Activated CD4-positive, alpha-beta T cell treated with anti-CD3 and anti-CD28 coated beads, Interleukin-2, amount 10 ng/mL, durations not matched to agents 24 days and 14 days (primary cell): ENCODE data around the gene ATP1A4. TPM values are rescaled to one million over a fixed set of nuclear protein-coding genes. Genes with fewer than 3 reads are reported as not detected.
"Not testable (repeated sequence)": the region's sequence is repeated elsewhere in the genome, so short reads cannot be mapped to it uniquely, and the experiment has no call there.

Experiments
- DNase-seq: peaks from one replicate; pipeline ENCODE4 v3.0.0; 2022
- H3K27ac Mint-ChIP-seq: one replicate; pipeline ENCODE4 v1.8.0; 2022; ENCODE audit warnings: mild to moderate bottlenecking, mixed read lengths
- H3K27me3 Mint-ChIP-seq: one replicate; pipeline ENCODE4 v1.8.0; 2022; ENCODE audit warnings: mixed read lengths
- H3K36me3 Mint-ChIP-seq: one replicate; pipeline ENCODE4 v1.8.0; 2022; ENCODE audit warnings: low read depth, mild to moderate bottlenecking, mixed read lengths
- H3K4me1 Mint-ChIP-seq: one replicate; pipeline ENCODE4 v1.8.0; 2021; ENCODE audit warnings: mixed read lengths
- H3K4me3 Mint-ChIP-seq: one replicate; pipeline ENCODE4 v1.8.0; 2022; ENCODE audit warnings: mild to moderate bottlenecking, moderate library complexity, mixed read lengths
- H3K9me3 Mint-ChIP-seq: one replicate; pipeline ENCODE4 v1.8.0; 2021; ENCODE audit warnings: mixed read lengths
- intact Hi-C: fragments of 100-400 bp; cut with micrococcal nuclease; formaldehyde crosslinking; loops from one replicate; pipeline ENCODE4 v1.15.1; 2023
- total RNA-seq: library from RNA; stranded (reverse); gene quantifications from 2 replicates; pipeline ENCODE4 v1.2.3, GENCODE V29; 2022

Gene ATP1A4
- total RNA-seq: not detected in 2 replicates

DNA sequence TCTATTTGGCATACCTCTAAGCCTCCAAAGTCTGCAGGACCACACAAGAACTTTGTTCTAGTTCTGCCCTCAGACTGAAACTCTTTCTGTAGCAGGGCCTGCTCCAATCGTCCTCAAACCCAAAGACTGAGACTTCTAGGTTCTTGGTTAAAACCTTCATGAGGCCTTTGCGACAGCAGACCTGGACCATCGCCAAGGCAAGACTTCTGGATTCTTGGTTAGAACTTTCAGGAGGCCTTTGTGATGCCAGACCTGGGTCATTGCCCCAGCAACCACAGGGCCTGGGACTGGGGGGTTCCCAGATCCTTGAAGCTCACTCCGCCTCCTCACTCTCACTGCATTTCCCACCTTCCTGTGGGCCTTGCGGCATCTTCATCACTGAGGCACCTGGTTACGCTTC, at the start of gene ATP1A4:
TSS of gene ATP1A4 (plus strand) at position 301 of the 400 bp plus-strand sequence. CDS start 438 bp downstream, outside the sequence.
- Mint-ChIP-seq H3K36me3 (no peaks in the 10 kb centered on the region), H3K4me1 (no peaks in the 10 kb centered on the region), H3K27me3 (peaks cover 25% of the 10 kb centered on the region), H3K4me3 (no peak within 1 kb of the TSS), H3K9me3 (no peaks in the 10 kb centered on the region), H3K27ac (no peak within 1 kb of the TSS)
- intact Hi-C loops: no loop called here
- DNase-seq: no peak

DNA sequence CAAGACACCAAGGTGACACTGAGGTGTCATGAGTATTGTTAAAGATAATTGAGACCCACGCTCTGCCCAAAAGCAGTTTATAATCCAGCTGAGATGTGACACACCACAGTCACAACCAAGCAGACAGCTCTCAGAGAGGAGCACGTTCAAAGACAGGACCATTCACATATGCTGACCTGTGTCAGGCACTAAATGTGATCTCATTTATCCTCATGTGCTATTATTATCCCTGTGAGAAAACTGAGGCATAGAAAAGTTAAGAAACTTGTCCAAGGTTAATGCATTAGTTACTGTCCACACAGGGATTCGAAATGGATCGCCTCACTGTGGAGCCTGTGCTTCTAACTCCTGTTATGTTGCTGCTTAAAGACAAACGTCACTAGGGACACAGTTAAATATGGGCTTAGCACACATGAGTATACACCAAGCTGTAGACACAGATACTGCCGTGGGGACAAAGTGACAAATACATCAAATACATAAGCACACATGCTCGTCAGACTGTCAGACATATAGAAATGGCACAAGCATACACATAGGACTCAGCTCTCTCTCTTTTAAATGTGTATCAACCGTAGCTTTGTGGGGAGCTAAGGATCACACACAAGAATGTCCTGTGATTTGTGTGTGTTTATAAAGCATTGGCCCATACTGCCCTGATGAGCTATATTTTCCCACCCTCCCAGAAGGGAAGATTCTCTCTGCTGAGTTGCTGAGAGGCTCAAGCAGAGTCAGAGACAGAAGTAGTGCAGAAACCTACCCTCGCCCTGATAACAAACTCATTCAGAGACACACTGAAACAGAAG, 49.5 kb upstream of the ATP1A4 start:
- H3K27ac Mint-ChIP-seq: no peak overlapping the region
- H3K4me3 Mint-ChIP-seq: no peak overlapping the region
- peaks cover 25% of the 10 kb centered on the region for H3K4me1 Mint-ChIP-seq

DNA sequence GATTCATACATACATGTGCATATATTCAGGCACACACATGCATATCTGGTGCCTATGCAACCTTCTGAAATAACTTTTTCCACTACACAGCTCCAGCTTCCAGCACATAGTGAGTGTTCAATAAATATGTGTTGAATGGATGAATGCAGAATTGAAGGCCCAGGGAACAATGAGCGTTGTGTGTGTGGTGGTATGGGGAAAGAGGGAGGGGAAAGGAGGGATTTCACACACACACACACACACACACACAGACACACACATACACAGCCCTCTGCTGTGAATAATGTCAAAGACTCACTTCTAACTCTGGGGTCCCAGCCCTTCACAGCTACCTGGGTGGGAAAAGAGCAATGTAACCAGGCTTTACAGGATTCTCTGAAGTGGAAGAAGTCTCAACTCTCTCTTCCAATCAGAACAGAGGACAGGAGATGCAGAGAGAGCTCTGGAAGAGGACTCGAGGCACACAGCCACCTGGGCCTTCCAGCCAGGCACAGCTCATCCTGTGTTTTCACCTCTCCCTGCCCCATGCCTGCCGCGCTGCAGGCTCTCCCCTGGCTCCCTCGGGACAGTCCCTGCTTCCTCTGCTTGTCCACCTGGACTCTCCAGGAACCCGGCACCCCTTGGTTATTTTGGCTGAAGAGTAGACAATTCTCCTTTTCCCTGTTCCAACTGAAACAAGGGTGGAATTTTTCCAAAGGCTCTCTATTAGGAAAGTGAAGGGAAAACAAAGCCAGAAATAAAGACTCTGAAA, 47.6 kb upstream of the ATP1A4 start:
- no peak overlapping the region for H3K4me3 Mint-ChIP-seq
- peaks cover 18% of the 10 kb centered on the region for H3K4me1 Mint-ChIP-seq
- peaks cover 7% of the 10 kb centered on the region for H3K27me3 Mint-ChIP-seq
- H3K27ac Mint-ChIP-seq: no peak overlapping the region
- no peak for DNase-seq
- intact Hi-C loops: loop anchor here (5.0 kb wide), 1 partner anchor 322 kb away; the partner anchor contains the start of gene DUSP23
- no peaks in the 10 kb centered on the region for H3K36me3 Mint-ChIP-seq
- H3K9me3 Mint-ChIP-seq: no peaks in the 10 kb centered on the region

More for the DNA sequence above, 49.5 kb upstream of the ATP1A4 start:
- intact Hi-C loops: loop anchor here (1.0 to 5.0 kb wide), 4 partner anchors 151 to 320 kb away; partner anchors contain the start of gene DUSP23
- Mint-ChIP-seq H3K36me3 (no peaks in the 10 kb centered on the region), H3K27me3 (peaks cover 7% of the 10 kb centered on the region), H3K9me3 (no peaks in the 10 kb centered on the region)
- DNase-seq: no peak

DNA sequence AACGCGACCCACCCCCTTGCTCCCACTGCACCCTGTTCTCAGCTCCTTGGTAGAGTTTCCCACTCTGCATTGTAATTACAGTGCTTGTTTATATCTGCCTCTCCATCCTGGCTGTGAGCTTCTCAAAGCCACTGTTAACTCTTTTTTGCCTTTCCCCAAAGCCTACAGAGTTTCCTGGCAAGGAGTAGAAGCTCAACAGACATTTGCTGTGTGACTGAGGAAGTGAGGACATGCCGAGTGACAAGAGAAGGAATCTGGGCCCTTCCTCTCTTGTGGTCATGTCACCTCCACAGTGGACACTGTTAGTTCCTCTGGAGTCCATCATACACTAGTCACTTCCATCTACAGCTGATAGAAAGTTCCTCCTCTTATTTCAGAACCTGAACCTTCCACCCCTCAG, 46.9 kb upstream of the ATP1A4 start:
- H3K4me3 Mint-ChIP-seq: no peak overlapping the region
- peaks cover 7% of the 10 kb centered on the region for H3K27me3 Mint-ChIP-seq
- H3K4me1 Mint-ChIP-seq: peaks cover 16% of the 10 kb centered on the region
- DNase-seq: no peak
- H3K9me3 Mint-ChIP-seq: no peaks in the 10 kb centered on the region
- no peak overlapping the region for H3K27ac Mint-ChIP-seq
- H3K36me3 Mint-ChIP-seq: no peaks in the 10 kb centered on the region
- intact Hi-C loops: loop anchor here (5.0 kb wide), 1 partner anchor 322 kb away; the partner anchor contains the start of gene DUSP23

DNA sequence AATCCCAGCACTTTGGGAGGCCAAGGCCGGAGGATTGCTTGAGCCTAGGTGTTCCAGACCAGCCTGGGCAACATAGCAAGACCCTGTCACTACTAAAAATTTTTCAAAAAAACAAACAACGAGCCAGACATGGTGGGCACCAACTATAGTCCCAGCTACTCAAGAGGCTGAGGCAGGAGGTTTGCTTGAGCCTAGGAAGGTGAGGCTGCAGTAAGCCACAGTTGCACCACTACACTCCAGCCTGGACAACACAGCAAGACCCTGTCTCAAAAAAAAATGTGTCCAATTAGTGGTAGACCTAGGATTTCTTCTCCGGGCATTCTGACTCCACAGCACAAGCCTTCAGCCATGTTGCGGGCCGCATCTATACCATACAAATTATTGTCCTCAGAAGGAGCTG, 46.2 kb upstream of the ATP1A4 start:
- intact Hi-C loops: no loop called here
- no peak for DNase-seq
- no peaks in the 10 kb centered on the region for H3K36me3 Mint-ChIP-seq
- peaks cover 7% of the 10 kb centered on the region for H3K27me3 Mint-ChIP-seq
- peaks cover 13% of the 10 kb centered on the region for H3K4me1 Mint-ChIP-seq
- no peak overlapping the region for H3K4me3 Mint-ChIP-seq
- H3K27ac Mint-ChIP-seq: no peak overlapping the region
- no peaks in the 10 kb centered on the region for H3K9me3 Mint-ChIP-seq

DNA sequence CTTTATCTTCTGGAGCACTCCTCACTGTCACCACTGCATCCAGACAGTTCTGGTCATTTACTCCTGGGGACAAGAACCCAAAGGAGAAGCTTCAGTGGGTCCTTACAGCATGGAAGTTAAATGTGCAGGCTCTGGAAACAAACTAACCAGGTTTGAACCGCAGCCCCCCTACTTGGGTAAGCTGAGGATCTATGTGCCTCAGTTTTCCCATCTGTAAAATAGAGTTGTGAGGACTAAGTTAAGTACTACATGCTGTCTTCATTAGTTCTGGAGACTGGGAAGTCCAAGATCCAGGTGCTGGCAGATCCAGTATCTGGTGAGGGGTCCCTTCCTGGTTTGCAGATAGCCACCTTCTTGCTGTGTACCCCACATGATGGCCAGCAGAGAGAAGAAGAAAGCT, 43.9 kb upstream of the ATP1A4 start:
- H3K36me3 Mint-ChIP-seq: no peaks in the 10 kb centered on the region
- H3K4me1 Mint-ChIP-seq: peaks cover 6% of the 10 kb centered on the region
- H3K9me3 Mint-ChIP-seq: no peaks in the 10 kb centered on the region
- DNase-seq: no peak
- peaks cover 9% of the 10 kb centered on the region for H3K27me3 Mint-ChIP-seq
- H3K27ac Mint-ChIP-seq: no peak overlapping the region
- H3K4me3 Mint-ChIP-seq: no peak overlapping the region
- intact Hi-C loops: no loop called here

DNA sequence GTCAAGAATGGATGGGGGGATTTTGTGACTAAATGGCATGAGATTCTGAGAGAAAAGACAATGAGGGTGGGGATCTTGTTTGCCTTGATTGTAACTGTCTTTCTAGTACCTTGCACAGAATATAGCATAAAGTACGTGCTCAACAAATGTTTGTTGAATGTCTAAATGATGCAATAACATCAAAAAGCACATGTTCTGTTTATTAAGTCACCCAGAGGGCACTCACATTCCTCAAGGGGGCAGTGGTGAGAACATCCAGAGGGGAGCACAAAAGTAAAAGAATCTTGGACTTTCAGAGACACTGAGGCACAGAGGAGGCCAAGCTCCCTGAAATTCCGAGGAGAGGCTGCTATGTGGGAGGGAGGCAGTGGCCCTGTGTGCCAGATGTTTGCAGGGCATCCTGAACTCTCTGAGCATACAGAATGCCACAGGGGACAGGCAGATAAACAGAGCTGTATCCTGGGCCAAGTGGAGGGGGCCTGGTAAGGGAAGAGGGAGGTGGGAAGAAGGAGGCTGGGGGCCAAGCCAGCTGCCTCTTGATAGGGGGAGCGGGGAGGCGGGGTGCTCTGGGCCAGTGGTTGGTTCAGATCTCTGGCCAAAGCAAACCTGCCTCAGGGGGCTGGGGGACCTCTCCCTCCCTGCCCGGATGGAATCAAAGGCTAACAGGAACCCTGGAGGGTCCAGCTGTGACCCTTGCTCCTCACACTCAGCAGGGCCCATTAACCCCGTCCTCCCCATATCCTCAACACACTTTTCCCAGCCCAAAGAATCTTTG, 42.3 kb upstream of the ATP1A4 start:
- Mint-ChIP-seq H3K4me3 (no peak overlapping the region), H3K27me3 (peaks cover 9% of the 10 kb centered on the region), H3K9me3 (no peaks in the 10 kb centered on the region), H3K36me3 (no peaks in the 10 kb centered on the region), H3K27ac (peak overlapping the region; percentile 67), H3K4me1 (peaks cover 6% of the 10 kb centered on the region)
- intact Hi-C loops: no loop called here
- DNase-seq: peak; percentile 76

DNA sequence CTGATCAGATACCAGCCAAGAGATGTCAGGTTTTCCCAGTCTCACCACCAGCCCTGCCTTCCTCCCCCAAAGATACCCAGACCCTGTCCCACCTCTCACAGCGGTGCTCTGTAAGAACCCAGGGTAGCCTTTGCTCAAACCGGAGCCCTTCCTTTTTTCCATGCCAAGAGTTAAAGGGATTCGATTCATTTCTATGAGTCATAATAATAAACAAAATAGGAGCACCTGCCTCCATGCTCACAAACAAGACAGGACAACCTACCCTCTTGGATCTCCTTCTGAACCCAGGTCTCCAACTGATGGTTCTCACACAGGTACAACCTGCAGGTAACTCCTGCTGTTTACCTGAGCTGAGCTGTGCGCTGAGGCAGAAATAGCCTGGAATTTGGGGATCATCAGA, 41.7 kb upstream of the ATP1A4 start:
- Mint-ChIP-seq H3K4me3 (no peak overlapping the region), H3K4me1 (peaks cover 6% of the 10 kb centered on the region), H3K9me3 (no peaks in the 10 kb centered on the region), H3K36me3 (no peaks in the 10 kb centered on the region), H3K27me3 (peaks cover 10% of the 10 kb centered on the region), H3K27ac (peak overlapping the region; percentile 45)
- intact Hi-C loops: no loop called here
- no peak for DNase-seq

DNA sequence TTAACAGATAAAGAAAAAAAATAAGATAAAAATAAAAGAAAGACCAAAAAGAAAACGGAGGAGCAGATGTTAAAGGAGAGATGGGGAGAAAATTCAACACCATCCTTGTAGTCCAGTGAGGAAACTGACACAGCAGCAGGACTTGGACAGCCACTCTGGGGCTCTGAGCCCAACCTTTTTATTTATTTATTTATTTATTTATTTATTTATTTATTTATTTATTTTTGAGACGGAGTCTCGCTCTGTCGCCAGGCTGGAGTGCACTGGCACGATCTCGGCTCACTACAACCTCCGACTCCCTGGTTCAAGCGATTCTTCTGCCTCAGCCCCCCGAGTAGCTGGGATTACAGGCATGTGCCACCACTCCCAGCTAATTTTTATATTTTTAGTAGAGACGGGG, 39.9 kb upstream of the ATP1A4 start:
- H3K4me1 Mint-ChIP-seq, H3K36me3 Mint-ChIP-seq, H3K27me3 Mint-ChIP-seq, DNase-seq, H3K27ac Mint-ChIP-seq, H3K4me3 Mint-ChIP-seq, H3K9me3 Mint-ChIP-seq, intact Hi-C loops: not testable (repeated sequence)

DNA sequence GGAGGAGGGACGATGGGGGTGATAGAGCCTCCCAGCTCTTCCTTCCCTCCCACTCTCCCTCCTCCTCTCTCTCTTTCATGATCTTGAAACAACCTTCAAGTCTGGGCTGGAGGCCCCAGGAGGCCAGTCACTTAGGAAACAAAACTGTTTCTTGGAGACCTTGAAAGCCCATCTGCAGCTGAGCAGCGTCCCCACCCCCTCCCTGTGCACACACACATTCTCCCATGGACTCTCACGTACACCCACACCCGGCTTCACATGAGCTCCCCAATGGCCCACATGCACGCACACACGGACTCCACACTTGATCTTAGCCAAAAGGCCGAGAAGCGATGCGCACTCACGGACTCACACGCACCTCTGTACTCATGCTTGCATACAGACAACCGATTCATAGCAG, 39.0 kb upstream of the ATP1A4 start:
- intact Hi-C loops: no loop called here
- no peak for DNase-seq

DNA sequence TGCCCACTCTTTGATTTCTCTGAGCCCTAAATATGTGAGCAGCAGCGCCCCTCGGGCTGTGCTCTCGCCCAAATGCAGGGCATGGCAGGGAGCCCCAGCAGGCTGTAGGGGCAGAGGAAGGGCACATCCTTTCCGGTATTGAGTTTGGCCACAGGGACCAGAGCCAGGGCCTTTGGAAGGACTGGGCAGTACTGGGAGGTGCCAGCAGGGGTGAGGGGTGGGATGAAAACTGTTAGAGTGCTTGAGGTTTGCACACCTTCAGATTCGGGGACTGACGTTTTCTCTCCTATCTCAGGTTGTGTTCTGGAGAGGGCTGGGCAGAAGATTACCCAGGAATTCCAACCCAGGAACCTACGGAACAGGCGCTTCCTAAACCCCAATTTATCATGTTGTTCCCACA, 38.0 kb upstream of the ATP1A4 start:
- Mint-ChIP-seq H3K36me3 (no peaks in the 10 kb centered on the region), H3K9me3 (no peaks in the 10 kb centered on the region), H3K27ac (no peak overlapping the region), H3K4me1 (peaks cover 6% of the 10 kb centered on the region), H3K4me3 (no peak overlapping the region), H3K27me3 (peaks cover 16% of the 10 kb centered on the region)
- no peak for DNase-seq
- intact Hi-C loops: no loop called here

More for the DNA sequence above, 39.0 kb upstream of the ATP1A4 start:
- Mint-ChIP-seq H3K27ac (no peak overlapping the region), H3K9me3 (no peaks in the 10 kb centered on the region), H3K4me3 (no peak overlapping the region), H3K36me3 (no peaks in the 10 kb centered on the region), H3K27me3 (peaks cover 12% of the 10 kb centered on the region), H3K4me1 (peaks cover 6% of the 10 kb centered on the region)

DNA sequence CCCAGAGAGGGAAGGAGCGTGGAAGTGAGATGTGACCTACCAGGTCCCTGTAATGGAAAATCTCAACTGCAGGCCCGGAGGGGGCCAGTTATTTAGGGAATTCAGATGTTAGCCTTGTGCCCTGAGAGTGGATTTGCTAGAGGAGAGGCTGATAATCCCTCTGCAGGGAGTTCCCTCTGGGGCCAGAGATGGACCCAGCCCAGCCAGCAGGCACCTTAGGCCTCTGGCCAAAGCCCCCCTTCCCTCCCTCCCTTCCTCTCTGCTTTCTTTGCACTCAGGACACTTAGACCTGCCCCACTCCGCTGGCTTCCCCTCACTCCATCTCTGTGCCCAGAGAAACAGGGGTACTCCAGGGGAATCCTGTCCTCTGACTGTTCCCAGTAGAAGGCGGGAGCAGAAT, 37.3 kb upstream of the ATP1A4 start:
- Mint-ChIP-seq H3K4me1 (peaks cover under 1% of the 10 kb centered on the region), H3K27ac (no peak overlapping the region), H3K9me3 (no peaks in the 10 kb centered on the region), H3K36me3 (no peaks in the 10 kb centered on the region), H3K4me3 (no peak overlapping the region), H3K27me3 (peaks cover 18% of the 10 kb centered on the region)
- intact Hi-C loops: no loop called here
- no peak for DNase-seq

DNA sequence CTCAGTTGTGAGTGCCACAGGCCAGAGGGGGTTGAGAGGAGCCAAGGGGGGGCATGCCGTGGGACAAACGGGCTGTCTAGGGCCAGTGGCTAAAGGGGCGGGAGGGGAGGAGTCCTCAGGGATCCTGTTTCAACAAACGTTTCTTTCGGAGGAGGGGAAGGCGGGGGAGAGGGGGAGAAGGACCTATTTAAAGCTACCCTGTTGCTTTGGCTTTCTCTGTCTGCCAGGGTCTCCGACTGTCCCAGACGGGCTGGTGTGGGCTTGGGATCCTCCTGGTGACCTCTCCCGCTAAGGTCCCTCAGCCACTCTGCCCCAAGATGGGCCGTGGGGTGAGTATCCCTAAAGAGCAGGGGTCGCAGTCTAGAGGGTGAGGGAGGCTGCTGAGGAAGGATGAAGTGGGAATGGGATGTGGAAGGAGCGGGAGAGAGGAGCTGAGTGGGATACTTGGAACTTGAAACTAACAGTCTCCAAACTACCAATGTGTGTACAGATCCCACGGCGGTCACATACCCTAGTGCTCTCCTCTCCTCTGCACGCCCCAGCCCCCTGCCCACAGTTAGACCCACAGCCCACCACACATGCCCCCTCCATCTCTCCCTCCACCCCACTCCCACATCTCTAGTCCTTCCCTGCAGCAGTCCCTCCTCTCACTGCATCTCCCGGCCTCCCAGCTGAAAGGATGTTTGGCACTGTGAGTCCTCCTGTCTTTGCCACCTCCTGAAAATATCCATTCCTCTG, 35.7 kb upstream of the ATP1A4 start, which contains the start of gene ATP1A2:
TSS of gene ATP1A2 (plus strand) at position 215 of the 738 bp plus-strand sequence. CDS start at position 318, 103 bp downstream.
- intact Hi-C loops: no loop called here
- no peak for DNase-seq
- Mint-ChIP-seq H3K36me3 (no peaks in the 10 kb centered on the region), H3K4me1 (no peaks in the 10 kb centered on the region), H3K9me3 (no peaks in the 10 kb centered on the region), H3K4me3 (no peak within 1 kb of the TSS), H3K27me3 (peaks cover 19% of the 10 kb centered on the region), H3K27ac (no peak within 1 kb of the TSS)
